GM12878 (cell line): Measurements from ENCODE around the gene MYLIP. TPM values are rescaled to one million over a fixed set of nuclear protein-coding genes. Genes with fewer than 3 reads are reported as not detected.

Experiments used
- BCL11A ChIP-seq: IDR thresholded peaks from 2 replicates; pipeline ENCODE4 v1.6.1; 2011; ENCODE audit warnings: low read depth, low read length
- BMI1 ChIP-seq: fragments of 450-650 bp; IDR thresholded peaks from 2 replicates; pipeline ENCODE4 v1.6.1; 2016; ENCODE audit warnings: mild to moderate bottlenecking, moderate library complexity, borderline replicate concordance
- CBX5 ChIP-seq: sonication (generic); IDR thresholded peaks from 2 replicates; pipeline ENCODE4 v1.6.1; 2016; ENCODE audit warnings: low read depth, moderate library complexity, mild to moderate bottlenecking, inconsistent platforms
- CEBPZ ChIP-seq: fragments of 150-350 bp; IDR thresholded peaks from 2 replicates; pipeline ENCODE4 v1.6.1; 2016; ENCODE audit warnings: low read depth, low read length
- CHD1 ChIP-seq: IDR thresholded peaks from 2 replicates; pipeline ENCODE4 v1.6.1; 2012; ENCODE audit warnings: low read depth, low read length, improper control_type of control experiment
- ELK1 ChIP-seq: IDR thresholded peaks from 2 replicates; pipeline ENCODE4 v1.6.1; 2012; ENCODE audit warnings: low read depth, low read length, improper control_type of control experiment
- GATAD2B ChIP-seq: fragments of 450-650 bp; conservative IDR thresholded peaks from 2 replicates; pipeline ENCODE4 v1.6.1; 2017; ENCODE audit warnings: low read depth, mild to moderate bottlenecking, moderate library complexity
- IKZF1 ChIP-seq: fragments of 450-650 bp; conservative IDR thresholded peaks from 2 replicates; pipeline ENCODE4 v1.6.1; 2017; ENCODE audit warnings: antibody characterized with exemption, mild to moderate bottlenecking
- LARP7 ChIP-seq: fragments of 450-650 bp; IDR thresholded peaks from 2 replicates; pipeline ENCODE4 v1.6.1; 2017; ENCODE audit warnings: mild to moderate bottlenecking
- NBN ChIP-seq: fragments of 450-650 bp; IDR thresholded peaks from 2 replicates; pipeline ENCODE4 v1.6.1; 2016
- NFYB ChIP-seq: IDR thresholded peaks from 2 replicates; pipeline ENCODE4 v1.6.1; 2011; ENCODE audit warnings: low read depth, mild to moderate bottlenecking, low read length, improper control_type of control experiment, moderate library complexity; ENCODE audit not compliant: insufficient read depth
- PKNOX1 ChIP-seq: fragments of 450-650 bp; IDR thresholded peaks from 2 replicates; pipeline ENCODE4 v1.6.1; 2016; ENCODE audit warnings: mild to moderate bottlenecking
- POLR2AphosphoS2 ChIP-seq: IDR thresholded peaks from 2 replicates; pipeline ENCODE4 v1.6.1; 2011; ENCODE audit warnings: low read depth, mild to moderate bottlenecking, low read length, improper control_type of control experiment, moderate library complexity
- RAD51 ChIP-seq: fragments of 450-650 bp; IDR thresholded peaks from 2 replicates; pipeline ENCODE4 v1.6.1; 2016; ENCODE audit warnings: moderate library complexity, mild to moderate bottlenecking, inconsistent platforms
- RBBP5 ChIP-seq: fragments of 200-600 bp; sonication (generic); conservative IDR thresholded peaks from 2 replicates; pipeline ENCODE4 v1.6.1; 2016
- SKIL ChIP-seq: fragments of 450-650 bp; IDR thresholded peaks from 2 replicates; pipeline ENCODE4 v1.6.1; 2017; ENCODE audit warnings: mild to moderate bottlenecking, low read depth, inconsistent platforms; ENCODE audit not compliant: poor library complexity, severe bottlenecking
- SPI1 ChIP-seq: IDR thresholded peaks from 2 replicates; pipeline ENCODE4 v1.6.1; 2011; ENCODE audit warnings: low read depth, mild to moderate bottlenecking, low read length, moderate library complexity, borderline replicate concordance; ENCODE audit not compliant: insufficient read depth
- TAF1 ChIP-seq: IDR thresholded peaks from 2 replicates; pipeline ENCODE4 v1.6.1; 2011; ENCODE audit warnings: mild to moderate bottlenecking, low read depth, low read length, borderline replicate concordance
- TCF7 ChIP-seq: IDR thresholded peaks from 2 replicates; pipeline ENCODE4 v1.6.1; 2014; ENCODE audit warnings: antibody characterized with exemption, borderline replicate concordance
- USF2 ChIP-seq: IDR thresholded peaks from 2 replicates; pipeline ENCODE4 v1.6.1; 2011; ENCODE audit warnings: low read depth, low read length, improper control_type of control experiment, borderline replicate concordance
- WRNIP1 ChIP-seq: IDR thresholded peaks from 2 replicates; pipeline ENCODE4 v1.6.1; 2011; ENCODE audit warnings: low read depth, low read length, improper control_type of control experiment, borderline replicate concordance
- YBX1 ChIP-seq: fragments of 450-650 bp; IDR thresholded peaks from 2 replicates; pipeline ENCODE4 v1.6.1; 2016; ENCODE audit warnings: antibody characterized with exemption
- ZNF274 ChIP-seq: IDR thresholded peaks from one replicate; pipeline ENCODE4 v1.8.0; 2011; ENCODE audit not compliant: insufficient read length, insufficient read depth
- ZNF384 ChIP-seq: IDR thresholded peaks from 2 replicates; pipeline ENCODE4 v1.6.1; 2012; ENCODE audit warnings: low read depth, mild to moderate bottlenecking, low read length, improper control_type of control experiment, borderline replicate concordance
- ZSCAN29 ChIP-seq: fragments of 450-650 bp; IDR thresholded peaks from 2 replicates; pipeline ENCODE4 v1.6.1; 2017; ENCODE audit warnings: mild to moderate bottlenecking, moderate library complexity
- polyA plus RNA-seq, 11 experiments: library from polyadenylated mRNA; depleted of rRNA in 4 of 11; unstranded in 6 of 11; stranded (reverse) in 5 of 11; fragments of >200 nt; fragmentation: Nextera tagmentation in 4 of 11; fragmentation: Illumina TruSeq in 1 of 11; extraction: Ambion mirVana in 4 of 11; extraction: Trizol in 1 of 11; gene quantifications; 1 replicate in 1 of 11; 2 replicates in 10 of 11; pipeline versions ENCODE4 v1.2.1 to v1.2.3, GENCODE V29; 2011 to 2016; ENCODE audit warnings: inconsistent platforms in 2 of 11, missing spikeins in 2 of 11, low read depth in 1 of 11
- total RNA-seq, 4 experiments: library from RNA; depleted of rRNA in 3 of 4; stranded (reverse); fragments of >200 nt in 3 of 4; fragmentation: Illumina TruSeq in 1 of 4; extraction: Trizol in 1 of 4; gene quantifications; 2 replicates each; pipeline versions ENCODE4 v1.2.1 to v1.2.3, GENCODE V29; 2013 to 2021

The MYLIP gene
- total and polyA plus RNA-seq, 10 of the 15 experiments (the other 5 are each of a cell fraction or from before 2014, with no cell fraction given) = 5.3 to 123 (median 12.5) TPM

GRCh38 chr6:16184129-16184528 is 55.2 kb downstream of the MYLIP start (continued):
- TF ChIP-seq ZSCAN29 (no peak), IKZF1 (peak; percentile 25; the same call in 1 of the 2 replicates), ZNF384 (no peak), LARP7 (no peak), NBN (peak; percentile 43; the same call in 1 of the 2 replicates), CBX5 (no peak), CEBPZ (no peak), CHD1 (no peak), TAF1 (no peak), PKNOX1 (peak; percentile 10; the same call in 1 of the 2 replicates), GATAD2B (no peak), BMI1 (no peak), SKIL (no peak), TCF7 (no peak), YBX1 (no peak), POLR2AphosphoS2 (no peak), WRNIP1 (no peak), BCL11A (no peak), RBBP5 (no peak), NFYB (no peak), SPI1 (peak; percentile 72; the same call in 1 of the 2 replicates), USF2 (no peak), ZNF274 (no peak), ELK1 (no peak), RAD51 (no peak)
